ENCODE results near the gene ARMC6. TPM values are rescaled to one million over a fixed set of nuclear protein-coding genes. Genes with fewer than 3 reads are reported as not detected.

ARMC6 gene
- total RNA-seq, 4 donors from 2014 or later, result 16.2 to 25.8 (median 20.4) TPM

- Histone ChIP-seq H3K27me3 (no peaks in the 10 kb centered on the region), H3K36me3 (peaks cover 17 to 84% (median 62%) of the 10 kb centered on the region in 4 donors), H3K4me3 (no peak overlapping the region), H3K9me3 (no peaks in the 10 kb centered on the region), H3K27ac (replicated peaks in 1 of 4) (no peak overlapping the region), H3K4me1 (no peaks in the 10 kb centered on the region)
- no peak for DNase-seq (ENCODE audit: extremely low spot score)
- WGBS, result 85% methylated on average over 4 of the region's 4 CpGs
- TF ChIP-seq CTCF (IDR thresholded peaks at IDR 0.05) (no peak), POLR2AphosphoS5 (IDR thresholded peaks at IDR 0.05) (no peak), POLR2A (IDR thresholded peaks at IDR 0.05; ENCODE audit: low read depth) (no peak), EP300 (IDR thresholded peaks at IDR 0.05) (no peak)
- intact Hi-C loops (cut with DNase I), result loop anchor here (5.0 kb wide), 1 partner anchor 87 kb away; the partner anchor contains the start of gene TMEM161A
Observed at GRCh38 chr19:19050104-19050503, 16.7 kb downstream of the ARMC6 start.

DNA sequence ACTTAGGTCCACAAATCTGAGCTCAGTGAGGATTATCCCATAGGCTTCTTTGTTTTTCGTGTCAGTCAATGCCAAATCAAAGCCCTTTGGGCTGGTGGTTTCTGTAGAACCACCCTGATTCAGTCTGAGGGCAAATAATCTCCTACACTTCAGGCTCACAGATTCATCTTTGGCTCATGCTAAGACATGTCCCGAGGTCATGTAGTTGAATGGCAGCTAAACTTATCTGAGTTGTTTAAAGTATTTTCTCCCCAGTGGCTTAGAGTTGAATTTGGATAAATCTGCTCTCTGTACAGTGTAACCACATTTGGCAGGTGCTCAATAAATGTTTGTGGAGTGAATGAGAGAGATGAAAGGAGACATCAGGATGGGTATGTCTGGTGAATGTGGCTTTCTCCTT, 17.3 kb downstream of the ARMC6 start:
- intact Hi-C loops (cut with DNase I), result loop anchor here (5.0 kb wide), 1 partner anchor 87 kb away; the partner anchor contains the start of gene TMEM161A
- H3K36me3 ChIP-seq, result peaks cover 24 to 87% (median 67%) of the 10 kb centered on the region in 4 donors
- TF ChIP-seq POLR2A (IDR thresholded peaks at IDR 0.05; ENCODE audit: low read depth) (no peak), CTCF (IDR thresholded peaks at IDR 0.05) (no peak), EP300 (IDR thresholded peaks at IDR 0.05) (no peak), POLR2AphosphoS5 (IDR thresholded peaks at IDR 0.05) (no peak)
- 98% methylated on average over 2 of the region's 2 CpGs for WGBS
- no peak overlapping the region for H3K4me3 ChIP-seq
- H3K27me3 ChIP-seq, result no peaks in the 10 kb centered on the region
- no peak for DNase-seq (ENCODE audit: extremely low spot score)
- no peak overlapping the region for H3K27ac ChIP-seq (replicated peaks in 1 of 4)
- H3K4me1 ChIP-seq, result no peaks in the 10 kb centered on the region
- H3K9me3 ChIP-seq, result no peaks in the 10 kb centered on the region

- DNase-seq (ENCODE audit: extremely low spot score), result no peak
- H3K9me3 ChIP-seq, result no peaks in the 10 kb centered on the region
- H3K4me1 ChIP-seq, result no peaks in the 10 kb centered on the region
- H3K27me3 ChIP-seq, result no peaks in the 10 kb centered on the region
- TF ChIP-seq CTCF (IDR thresholded peaks at IDR 0.05), result no peak
- no peak for TF ChIP-seq POLR2AphosphoS5 (IDR thresholded peaks at IDR 0.05)
- no peak for TF ChIP-seq EP300 (IDR thresholded peaks at IDR 0.05)
- TF ChIP-seq POLR2A (IDR thresholded peaks at IDR 0.05; ENCODE audit: low read depth), result no peak
- peaks cover 25 to 86% (median 73%) of the 10 kb centered on the region in 4 donors for H3K36me3 ChIP-seq
- no peak overlapping the region for H3K27ac ChIP-seq (replicated peaks in 1 of 4)
- 100% methylated on average over 17 of the region's 20 CpGs for WGBS
- no peak overlapping the region for H3K4me3 ChIP-seq
- intact Hi-C loops (cut with DNase I), result loop anchor here (5.0 kb wide), 1 partner anchor 86 kb away; the partner anchor contains the start of gene TMEM161A
Observed at GRCh38 chr19:19051478-19052213, 18.2 kb downstream of the ARMC6 start.

GRCh38 chr19:19052921-19053320, 19.5 kb downstream of the ARMC6 start:
- no peaks in the 10 kb centered on the region for H3K9me3 ChIP-seq
- no peak overlapping the region for H3K27ac ChIP-seq (replicated peaks in 1 of 4)
- H3K36me3 ChIP-seq, result peaks cover 38 to 89% (median 77%) of the 10 kb centered on the region in 4 donors
- no peak for TF ChIP-seq POLR2AphosphoS5 (IDR thresholded peaks at IDR 0.05)
- TF ChIP-seq CTCF (IDR thresholded peaks at IDR 0.05), result no peak
- no peak for TF ChIP-seq EP300 (IDR thresholded peaks at IDR 0.05)
- TF ChIP-seq POLR2A (IDR thresholded peaks at IDR 0.05; ENCODE audit: low read depth), result no peak
- DNase-seq (ENCODE audit: extremely low spot score), result no peak
- H3K4me1 ChIP-seq, result no peaks in the 10 kb centered on the region
- intact Hi-C loops (cut with DNase I), result loop anchor here (5.0 kb wide), 1 partner anchor 84 kb away; the partner anchor contains the start of gene TMEM161A
- no peaks in the 10 kb centered on the region for H3K27me3 ChIP-seq
- no peak overlapping the region for H3K4me3 ChIP-seq
- WGBS, result 88% methylated on average over 1 of the region's 1 CpG
